GM18858 (cell line): ENCODE results near the gene KCNMA1.

Source experiments
- ATAC-seq: cut with Tn5 transposase; IDR thresholded peaks from one replicate; pipeline ENCODE4 v1.9.1; 2021; ENCODE audit not compliant: unreplicated experiment

The KCNMA1 gene

DNA sequence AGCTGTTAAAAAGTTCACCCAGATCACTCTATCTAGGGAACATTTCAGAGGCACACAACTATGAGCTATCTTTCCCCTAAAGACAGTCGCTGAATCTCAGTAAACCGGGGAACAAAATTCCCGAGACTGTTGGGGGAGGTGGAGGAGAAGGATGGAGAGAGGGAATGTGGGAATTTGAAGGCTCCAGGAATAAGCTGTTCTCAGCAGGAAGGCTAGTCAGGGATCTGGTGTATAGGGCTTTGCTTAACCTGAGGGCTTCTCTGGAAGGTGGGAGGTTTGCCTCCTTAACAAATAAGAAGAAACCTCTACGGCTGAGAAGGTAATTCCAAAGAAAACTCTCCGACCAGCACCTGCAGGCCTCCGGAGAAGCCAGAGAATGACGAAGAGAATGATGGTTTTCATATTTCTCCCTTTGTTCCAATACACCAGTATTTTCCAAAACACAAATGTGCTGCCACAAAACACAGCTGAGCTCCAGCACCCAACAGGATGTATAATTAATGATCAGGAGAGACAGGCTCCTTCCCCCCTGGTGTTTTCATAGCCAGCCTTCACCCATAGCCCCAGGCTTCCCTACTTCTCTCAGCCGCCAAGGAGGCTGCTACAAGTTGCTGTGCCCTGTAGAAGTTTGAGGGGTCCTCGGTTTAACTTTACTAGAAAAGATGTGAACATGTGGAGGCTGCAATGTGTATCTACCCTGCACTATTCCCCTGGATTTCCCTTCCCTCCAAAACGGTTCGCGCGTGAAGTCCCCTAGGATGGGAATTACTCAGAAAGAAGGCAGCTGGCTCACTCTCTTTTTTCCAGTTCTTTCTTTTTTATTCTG lies 2.0 kb downstream of the KCNMA1 start:
- no peak for ATAC-seq

DNA sequence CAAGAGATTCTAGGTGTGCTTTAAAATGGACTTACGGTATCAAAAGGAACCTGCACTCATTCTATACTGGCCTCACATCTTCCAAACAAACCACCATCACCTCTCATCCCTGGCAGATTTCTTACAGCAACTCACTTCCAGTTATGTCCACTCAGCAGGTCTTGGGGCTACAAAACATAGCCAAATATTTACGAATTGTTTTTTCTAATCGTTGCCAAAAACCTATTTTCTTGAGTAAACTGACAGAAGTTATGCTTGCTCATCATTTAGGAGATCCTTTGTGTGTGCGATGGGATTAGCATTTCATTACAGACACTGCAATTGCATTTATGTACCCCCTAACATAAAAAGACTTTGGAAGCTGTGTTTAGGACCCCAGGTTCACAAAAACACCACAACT lies 2.7 kb downstream of the KCNMA1 start:
- ATAC-seq: no peak

DNA sequence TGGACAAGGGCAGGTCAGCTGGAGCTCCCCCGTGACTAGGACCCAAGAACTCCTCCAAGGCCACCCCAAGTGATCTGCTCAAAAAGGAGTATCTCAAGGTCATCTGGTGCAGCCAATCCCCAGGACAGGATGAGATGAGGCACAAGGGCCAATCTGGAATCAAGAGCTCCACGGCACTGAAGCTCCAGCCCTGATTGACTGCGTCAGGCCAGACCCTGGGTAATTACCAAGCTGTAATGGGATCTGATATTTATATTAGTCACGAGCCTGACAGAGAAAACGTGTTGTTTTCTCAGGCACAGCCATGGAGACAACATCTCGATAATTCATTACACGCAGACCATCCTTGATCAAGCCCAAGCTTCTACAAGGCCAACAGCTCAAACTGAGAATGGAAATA lies 4.2 kb downstream of the KCNMA1 start:
- no peak for ATAC-seq

DNA sequence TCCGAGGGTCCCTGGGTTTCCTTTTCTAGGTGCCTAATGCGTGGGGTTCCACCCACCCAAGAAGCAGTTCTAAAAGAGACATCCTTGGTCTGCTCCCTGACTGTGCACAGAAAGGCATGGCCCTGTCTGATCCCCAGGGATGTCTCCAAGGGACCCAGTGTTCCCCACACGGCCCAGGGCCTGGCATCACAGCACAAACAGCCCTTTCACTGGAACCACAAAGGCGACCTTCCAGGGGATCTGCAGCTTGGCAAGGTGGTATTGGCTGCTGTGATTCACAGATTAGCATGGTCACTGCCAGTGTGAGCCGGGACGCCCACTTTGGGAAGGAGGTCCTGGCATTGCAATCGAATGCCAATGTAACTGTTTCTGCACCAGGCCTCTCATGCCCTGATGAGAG lies 6.4 kb downstream of the KCNMA1 start:
- ATAC-seq: no peak

DNA sequence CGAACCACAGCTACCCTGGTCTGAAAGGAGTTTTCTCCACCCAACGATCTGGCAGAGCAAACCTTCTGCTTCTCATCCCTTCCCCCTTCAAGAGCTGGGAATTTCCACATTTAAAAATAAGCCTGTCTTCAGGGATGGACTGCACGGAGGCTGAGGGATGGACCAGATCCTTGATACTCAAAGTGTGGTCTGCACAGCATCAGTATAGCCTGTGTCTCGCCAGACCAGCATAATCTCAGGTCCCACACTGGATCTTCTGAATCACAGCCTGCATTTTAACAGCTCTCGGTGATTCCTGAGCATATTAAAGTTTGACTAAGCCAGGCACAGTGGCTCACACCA lies 7.1 kb downstream of the KCNMA1 start:
- ATAC-seq: no peak

DNA sequence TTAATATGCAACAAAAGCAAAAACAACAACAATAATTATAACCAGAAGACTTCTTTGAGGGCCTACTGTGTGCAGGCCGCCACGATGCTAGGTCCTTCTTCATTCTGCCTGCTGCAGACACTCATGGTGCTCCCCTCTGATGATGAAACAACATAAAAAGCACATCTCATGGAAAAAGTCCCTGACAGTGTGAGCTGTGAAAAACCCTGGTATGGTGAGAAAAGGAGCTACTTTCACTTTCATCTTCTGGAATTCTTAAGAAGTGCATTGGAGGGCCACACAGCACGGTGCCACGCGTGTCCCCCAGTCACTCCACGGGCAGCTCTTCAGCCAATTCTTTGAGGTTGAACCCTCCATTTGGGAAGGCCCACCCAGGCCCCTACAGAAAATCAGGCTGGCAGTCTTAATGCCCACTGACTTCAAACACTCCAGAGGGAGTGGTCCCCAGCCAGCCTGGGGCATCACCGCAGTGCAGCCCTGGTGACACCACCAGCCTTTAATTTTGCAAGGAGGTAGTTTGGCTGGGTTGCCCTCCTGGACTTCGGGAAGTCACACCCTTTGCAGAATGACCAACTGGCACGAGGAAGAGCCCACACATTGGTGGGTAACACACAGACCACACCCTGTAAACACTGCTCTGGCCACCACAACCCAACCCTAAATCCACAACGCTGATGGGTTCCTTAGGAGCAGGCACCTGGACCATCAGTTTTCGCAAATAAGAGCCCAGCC lies 7.7 kb downstream of the KCNMA1 start:
- no peak for ATAC-seq

DNA sequence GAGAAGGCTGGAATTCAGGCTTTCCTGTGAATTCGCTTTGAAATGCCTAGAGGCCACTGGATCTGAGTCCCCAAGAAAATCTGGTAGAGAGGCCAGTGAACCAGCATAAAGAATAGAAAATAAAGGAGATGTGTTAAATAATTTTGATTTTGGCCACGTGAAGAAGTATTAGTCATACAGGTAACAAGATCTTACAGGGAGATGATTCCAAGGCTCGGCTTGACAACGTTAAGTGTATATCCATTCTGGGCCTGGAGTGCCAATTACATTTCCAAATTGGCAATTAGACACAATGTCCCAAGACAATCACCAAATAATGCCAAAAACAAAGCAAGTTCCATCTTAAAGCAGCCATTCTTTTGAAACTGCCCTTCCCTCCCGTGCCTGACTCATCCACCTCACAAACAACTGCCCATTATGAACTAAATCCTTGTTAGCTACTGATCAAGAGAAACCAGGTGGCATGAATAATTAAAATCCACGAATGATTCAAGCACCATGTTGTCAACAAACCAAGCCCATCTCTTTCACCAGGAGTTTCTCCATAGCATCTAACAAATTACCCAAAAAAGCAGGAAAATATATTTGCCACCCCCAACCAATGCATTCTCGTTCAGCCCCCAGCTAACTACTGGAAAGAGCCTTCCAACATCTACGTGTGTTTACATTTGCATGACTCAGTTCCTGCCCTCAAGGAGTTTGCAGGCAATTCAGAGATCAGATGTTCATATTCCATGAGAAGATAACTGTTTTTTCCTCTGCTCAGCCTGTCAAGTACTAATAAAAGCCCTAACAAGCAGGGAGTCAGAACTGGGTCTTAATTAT lies 8.5 kb downstream of the KCNMA1 start:
- no peak for ATAC-seq

DNA sequence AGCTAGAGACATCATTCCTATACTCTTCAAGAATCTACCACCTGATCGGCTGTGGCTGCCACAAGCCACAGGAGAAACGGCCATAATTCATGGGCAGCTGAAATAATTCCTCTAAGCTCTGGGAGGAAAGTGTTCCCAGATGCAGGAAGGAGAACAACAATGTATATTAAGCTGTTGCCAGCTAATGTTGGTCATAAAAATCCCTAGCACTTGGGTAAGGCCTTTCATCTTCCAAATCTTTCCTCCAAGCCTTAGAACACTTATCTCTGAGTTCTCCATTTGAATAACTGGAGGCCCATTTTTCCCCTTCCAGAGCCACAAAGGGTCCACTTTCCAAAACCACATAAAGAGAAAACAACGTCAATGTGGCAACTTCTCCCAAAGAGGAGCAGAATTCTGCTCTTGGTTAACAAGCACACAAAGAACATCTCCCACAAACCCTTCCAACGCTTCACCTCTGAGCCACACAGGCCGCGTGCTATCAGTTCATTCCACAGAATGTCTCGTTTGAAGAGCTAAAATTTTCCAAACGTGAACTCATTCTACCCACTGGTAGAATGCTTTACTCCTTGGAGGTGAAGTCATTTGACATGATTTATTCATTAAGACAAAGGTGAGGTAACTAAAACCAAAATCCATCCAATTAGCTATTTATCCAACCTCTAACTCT lies 11.2 kb downstream of the KCNMA1 start:
- no peak for ATAC-seq

DNA sequence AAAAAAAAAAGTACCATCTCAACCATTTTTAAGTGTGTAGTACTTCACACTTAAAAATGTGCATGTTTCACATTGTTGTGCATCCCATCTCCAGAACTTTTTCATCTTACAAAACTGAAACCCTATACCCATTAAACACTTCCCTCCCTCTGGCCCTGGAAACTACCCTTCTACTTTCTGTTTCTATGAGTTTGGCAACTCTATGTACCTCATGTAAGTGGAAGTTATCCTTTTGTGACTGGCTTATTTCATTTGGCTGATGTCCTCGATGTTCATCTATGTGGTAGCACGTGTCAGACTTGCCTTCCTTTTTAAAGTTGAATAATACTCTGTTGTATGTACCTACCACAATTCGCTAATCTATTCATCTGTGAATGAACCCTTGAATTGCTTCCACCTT lies 12.2 kb downstream of the KCNMA1 start:
- ATAC-seq: no peak

DNA sequence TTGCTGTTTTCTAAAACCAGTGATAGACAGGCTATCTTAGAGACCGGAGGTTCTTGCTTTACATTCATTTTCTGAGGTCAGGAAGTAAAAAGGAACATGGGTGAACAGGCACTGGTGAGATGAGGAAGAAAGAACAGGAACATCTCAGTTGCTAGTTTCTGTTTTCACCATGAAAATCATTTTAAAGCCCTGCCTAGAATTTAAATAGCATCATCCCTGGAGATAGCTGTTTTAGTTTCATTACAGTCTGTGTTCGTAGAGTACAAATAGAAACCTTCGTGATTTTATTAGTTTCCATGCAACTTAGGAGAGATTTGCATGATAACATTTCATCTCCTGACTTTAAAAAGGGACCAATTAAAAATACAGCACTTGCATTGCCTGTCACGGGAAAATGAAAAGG lies 14.7 kb downstream of the KCNMA1 start:
- peak; percentile 82 for ATAC-seq

DNA sequence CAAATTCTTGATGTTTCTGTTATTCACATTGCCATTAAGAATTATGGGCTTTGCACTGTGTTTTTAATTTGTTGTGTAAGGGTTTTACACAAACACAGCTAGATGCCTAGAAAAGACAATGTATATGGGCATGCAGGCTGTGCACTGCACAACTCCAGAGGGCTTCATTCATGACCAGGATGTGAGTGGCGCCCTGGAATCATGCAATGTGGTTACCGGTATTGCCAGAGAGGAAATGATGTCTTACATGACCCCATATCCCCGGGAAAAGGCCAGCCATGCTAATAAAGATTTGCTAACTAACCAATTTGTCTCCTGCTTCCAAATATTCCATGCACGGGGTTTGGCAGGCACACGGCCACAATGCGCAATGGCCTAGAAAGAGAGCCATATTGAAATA lies 16.9 kb downstream of the KCNMA1 start:
- ATAC-seq: no peak

DNA sequence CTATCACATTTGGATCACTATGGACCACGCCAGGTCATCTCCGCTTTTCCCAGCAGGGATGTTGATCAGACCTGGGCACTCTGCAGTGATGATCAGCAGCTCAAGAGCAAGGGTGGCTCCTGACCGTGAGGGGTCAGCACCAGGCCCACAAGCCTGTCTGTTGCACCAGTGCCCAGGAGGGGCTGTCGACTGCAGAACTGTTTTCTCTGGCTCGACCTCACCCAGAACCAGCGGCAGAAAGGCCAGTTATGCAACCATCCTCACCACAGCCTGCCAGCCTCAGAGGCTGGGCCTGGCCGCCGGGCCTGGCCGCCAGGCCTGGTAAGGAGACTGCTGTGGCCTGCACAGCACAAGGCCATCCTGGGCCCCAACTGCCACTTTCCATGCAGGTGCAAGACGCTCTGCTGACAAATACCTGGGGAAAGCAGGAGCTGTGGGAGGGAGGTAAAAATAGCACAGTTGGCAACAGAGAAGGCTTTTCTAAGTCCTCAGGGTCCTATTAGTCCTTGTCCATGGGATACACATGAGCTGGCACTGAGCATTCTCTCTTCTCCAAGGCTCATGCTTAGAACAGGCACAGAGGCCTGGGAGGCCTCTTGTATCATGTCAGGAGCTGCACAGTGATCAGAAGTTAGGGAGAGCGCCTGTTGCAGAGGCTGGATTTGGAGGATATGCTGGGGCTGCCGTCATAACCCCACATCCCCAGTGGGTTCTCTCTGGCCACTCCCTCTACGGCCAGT lies 17.5 kb downstream of the KCNMA1 start:
- no peak for ATAC-seq

DNA sequence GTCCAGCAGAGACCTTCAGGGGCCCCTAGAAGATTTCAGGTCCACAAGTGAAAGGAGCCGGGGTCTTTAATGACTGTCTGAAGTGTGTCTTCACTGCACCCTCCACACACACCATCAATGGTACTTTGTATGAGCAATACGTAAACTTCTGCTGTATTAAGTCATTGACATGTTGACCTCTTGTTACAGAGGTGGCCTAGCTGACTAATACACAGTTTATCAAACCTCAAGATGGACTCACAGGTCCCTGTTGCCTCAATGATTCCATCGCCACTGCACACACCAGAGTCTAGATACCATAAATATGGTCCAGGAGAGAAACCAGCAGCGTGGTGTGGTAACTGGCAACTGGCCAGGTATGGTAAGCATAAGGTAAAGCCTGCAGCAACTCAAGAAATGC lies 19.5 kb downstream of the KCNMA1 start:
- no peak for ATAC-seq

DNA sequence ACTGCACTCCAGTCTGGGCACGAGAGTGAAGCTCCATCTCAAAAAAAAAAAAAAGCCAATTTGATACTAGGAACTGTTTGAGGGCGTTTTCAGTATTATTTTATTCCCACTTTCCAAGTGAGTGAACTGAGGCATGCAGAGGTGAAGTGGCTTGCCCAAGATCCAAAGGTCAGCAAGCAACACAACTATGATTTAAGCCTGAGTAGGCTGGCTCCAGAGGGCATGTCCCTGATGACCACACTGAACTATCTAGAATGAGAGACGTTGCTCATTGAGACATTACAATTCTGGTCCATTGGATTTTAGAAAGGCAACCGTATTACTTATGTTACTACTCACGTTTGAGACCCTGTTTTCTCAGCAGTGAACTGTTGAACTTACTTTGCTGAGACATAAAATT lies 20.8 kb downstream of the KCNMA1 start:
- no peak for ATAC-seq

DNA sequence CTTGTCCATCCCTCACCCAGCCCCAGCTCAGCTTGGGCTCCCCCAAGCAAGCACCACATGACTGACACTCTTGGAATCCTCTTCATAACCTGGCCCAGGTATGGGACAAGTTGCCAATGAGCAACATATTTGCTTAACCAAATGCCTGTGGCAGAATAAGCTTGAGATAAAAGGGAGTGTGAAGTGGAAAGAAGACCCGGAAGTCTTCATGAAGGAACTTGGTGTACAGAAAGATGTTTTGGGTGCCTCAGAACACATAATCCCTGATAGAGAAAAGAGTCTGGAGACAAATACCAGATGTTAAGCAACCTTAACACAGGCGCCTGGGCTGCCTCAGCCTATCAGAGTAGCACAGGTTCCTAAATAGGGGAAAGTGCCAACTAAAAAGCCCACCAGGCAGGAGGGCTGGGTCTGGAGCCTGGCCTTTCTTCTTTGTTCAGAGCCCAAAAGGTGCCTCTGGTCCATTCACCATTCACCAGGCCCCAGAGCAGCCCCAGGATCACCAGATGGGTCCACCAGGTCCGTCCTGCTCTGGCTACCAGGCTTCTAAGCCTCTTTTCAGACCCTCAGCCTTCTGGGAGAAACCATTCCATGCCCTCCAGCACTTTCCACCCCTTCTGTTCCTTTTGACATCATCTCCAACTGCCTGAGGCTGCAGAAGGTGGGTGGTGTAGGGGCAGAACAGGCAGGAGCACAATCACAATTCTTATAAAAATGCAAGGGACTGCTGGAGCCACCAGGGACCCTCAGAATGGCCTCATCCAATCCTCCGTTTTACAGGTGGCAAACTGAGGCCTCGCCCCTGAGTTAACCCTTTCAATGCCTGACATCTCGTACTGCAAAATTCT lies 22.6 kb downstream of the KCNMA1 start:
- no peak for ATAC-seq

DNA sequence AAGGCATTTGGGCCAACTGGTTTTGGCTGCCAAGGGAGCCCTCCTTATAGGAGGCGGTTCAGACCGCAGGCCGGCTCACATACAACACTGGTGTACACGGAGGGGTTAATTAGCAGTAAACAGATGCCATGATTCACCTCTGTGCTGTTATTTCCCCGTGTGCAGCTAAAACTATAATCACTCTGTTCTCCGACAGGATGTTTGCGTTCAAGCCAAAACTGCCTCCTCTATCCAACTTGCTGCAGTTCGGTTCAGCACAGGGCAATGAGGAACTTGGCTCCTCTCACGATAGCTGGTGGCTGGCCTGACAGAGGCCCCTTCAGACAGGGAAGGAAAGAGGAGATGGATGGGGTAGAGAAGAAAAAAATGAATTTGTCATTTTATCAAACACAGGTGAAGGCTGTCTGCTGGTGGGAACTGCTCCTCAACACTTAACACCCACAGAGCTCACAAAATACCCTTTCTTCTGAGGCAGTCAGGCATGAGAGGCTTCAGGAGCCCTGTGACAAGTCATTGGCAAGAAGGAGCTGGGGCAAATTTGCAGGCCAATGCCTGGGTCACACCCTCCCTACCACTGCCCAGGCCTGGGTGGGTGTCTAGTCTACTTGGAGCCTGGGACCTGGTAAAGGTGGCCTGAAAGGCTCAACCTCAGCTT lies 24.0 kb downstream of the KCNMA1 start:
- no peak for ATAC-seq

DNA sequence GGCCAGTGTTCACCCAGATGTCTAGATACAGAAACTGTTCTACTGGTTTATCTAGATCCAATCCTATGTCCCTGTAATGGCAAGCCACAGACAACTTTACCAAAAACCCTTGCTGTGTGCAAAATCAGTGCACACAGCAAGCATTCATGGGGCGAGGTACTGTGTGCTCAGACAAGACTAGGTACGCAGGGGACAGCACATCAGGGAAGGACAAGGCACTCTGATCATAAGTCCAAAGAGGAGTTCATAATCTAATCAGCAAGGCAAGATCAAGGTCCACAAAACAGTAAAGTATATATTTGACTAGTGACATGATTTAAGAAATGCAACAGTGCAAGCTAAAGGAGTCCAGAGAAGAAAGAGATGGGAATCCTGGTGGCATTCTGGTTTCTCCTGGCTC lies 25.9 kb downstream of the KCNMA1 start:
- ATAC-seq: no peak

DNA sequence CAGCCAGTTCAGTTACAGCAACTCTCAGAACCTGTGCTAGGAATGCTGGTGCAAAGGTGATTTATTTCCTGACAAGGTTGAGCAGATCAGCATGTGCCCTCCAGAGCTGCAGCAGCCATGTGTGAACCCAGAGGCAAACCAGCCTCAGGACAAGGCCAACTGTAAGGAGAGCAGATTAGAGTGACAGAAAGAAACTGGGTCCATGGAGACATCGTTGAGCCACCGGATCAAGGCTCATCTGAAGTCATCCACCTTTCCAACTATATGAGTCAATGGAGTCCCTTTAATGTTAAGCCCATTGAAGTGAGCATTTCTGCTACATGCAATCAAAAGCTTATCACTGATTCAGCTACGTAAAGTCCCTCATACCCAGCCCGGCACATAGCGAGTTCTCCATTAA lies 26.4 kb downstream of the KCNMA1 start:
- ATAC-seq: no peak

DNA sequence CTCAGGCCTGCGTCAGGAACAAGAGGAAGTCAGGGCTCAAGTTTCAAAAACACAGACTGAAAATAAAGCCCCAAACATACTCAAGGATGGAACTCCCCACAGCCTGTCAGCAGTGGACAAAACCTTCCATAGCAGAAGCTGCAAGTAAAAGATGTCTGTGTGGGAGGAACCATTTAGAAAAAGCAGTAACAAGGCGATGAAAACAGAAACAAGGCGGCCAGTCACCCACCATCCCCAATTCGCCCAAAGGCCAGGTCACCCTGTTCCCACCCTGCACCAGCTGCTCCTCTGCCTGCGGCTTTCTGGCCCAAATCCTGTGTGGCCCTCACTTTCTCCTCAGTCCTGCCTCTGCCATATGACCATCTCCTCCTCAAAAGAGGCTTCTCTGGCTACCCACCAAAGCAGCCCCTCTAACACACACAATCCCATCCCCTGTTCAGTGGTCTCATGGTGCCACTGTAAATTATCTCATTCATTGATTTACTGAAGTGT lies 27.8 kb downstream of the KCNMA1 start:
- ATAC-seq: no peak
